Activated T-cell treated with anti-CD3 and anti-CD28 coated beads for 24 hours (primary cell): ENCODE results near the gene ZSCAN26.

Experiments
- DNase-seq: peaks from one replicate; pipeline ENCODE4 v3.0.0-alpha.2; 2020; ENCODE audit warnings: low read depth

Gene ZSCAN26

GRCh38 chr6:28266962-28267694 lies at the start of gene ZSCAN26:
Gene ZSCAN26, plus strand, starts transcription at chr6:28267143. Its CDS starts 4,777 bp downstream, at chr6:28271920.
- DNase-seq: peak; percentile 80

DNA sequence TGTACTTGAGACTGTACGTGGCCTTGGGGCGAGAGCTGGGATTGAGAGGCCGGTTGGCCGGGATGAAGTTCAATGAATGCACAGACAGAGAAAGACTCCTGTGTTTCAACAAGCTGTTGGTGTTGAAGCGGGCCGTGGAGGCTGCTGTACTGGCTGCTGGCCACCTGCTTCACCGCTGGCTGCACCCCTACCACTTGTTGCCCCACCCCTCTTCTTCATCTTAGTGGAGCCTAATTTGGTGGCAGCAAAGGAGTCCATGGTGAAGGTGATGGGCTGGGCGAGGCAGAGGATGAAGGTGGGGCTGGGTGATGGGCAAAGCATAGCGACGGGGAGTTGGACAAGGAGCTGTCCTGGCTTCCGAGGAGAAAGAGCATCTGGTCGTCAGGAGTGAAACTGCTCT lies 49.1 kb upstream of the ZSCAN26 start:
- DNase-seq: no peak

DNA sequence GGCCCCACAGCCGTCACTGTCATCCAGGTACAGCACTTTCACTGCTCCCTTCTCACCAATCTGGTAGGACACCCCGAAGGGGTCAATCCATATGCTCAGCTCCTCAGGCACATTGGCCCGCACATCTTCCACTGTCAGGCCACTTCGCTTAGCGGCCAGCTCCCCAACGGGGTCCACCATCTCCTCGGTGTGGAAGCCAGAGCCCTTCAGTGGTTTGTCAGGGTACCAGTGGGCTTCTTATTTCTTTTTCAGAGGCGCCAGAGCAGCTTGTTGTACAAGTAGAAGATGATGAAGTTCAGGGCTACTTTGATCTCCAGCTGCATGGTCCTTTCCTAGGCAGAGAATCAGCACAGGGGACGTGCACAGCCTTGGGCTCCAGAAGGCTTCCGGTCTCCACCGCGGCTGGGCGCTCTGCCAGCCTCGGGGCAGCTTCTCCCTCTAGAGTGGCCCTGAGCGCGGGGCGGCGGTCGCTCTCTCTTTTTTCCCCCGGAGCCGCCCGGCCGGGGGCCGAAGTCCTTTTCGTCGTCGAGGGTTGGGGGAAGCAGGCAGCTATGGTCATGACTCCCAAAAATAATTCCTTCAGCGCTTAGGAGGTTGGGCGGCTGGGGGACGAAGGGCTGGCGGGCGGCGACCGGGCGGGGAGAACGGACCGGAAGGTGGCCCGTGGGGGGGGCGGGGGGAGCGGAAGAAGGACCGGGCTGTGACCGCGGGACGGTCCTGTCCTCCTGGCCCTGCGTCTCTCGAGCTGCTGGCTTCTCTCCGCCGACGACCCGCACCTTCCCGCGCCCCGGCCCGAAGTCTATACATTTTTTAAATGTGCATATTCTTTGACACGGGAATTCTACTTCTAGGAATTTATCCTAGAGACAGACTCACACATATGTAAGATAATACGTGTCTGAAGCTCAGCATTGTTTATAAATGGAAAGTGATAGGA lies 48.4 kb upstream of the ZSCAN26 start:
- no peak for DNase-seq

- no peak for DNase-seq
Observed at GRCh38 chr6:28220257-28221133, 46.4 kb upstream of the ZSCAN26 start.

DNA sequence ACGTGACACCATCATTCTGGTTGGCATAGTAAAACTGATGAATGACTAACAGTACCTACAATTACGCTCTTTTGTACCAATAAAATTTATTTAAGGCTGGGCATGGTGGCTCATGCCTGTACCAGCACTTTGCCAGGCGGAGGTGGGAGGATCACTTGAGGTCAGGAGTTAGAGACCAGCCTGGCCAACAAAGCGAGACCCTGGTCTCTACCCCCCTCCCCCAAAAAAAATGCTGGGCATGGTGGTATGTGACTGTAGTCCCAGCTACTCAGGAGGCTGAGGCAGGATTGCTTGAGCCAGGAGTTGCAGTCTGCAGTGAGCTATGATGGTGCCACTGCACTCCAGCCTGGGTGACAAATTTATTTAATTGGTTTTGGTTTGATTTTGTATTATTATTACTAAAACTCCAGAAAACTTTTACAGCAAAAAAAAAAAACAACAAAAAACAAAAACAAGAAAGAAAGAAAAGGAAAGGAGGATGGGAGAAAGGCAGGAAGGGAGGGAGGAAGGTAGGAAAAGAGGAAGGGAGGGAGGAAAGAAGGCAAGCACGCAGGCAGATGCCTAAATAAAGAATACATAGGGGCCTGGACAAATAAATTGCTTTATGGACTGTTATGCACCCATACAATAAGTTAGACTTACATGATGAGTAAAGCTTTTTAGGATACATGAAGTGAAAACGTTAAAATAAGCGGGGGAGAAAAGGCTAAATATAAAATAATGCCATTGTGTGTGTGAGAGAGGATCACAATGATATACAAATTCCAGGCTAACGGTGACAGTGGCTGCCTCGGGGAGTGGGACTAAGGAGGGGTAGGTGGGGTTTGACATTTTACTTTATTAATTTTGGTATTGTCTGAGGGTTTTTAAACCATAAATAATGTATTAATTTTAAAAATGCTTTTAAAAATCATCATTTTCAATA lies 42.5 kb upstream of the ZSCAN26 start:
- no peak for DNase-seq

- peak; percentile 50 for DNase-seq
Observed at GRCh38 chr6:28225056-28225834, 41.7 kb upstream of the ZSCAN26 start, which contains the start of gene ZSCAN9. Gene ZSCAN9, plus strand, starts transcription at chr6:28225275. Its CDS starts 1,810 bp downstream, at chr6:28227085.

- DNase-seq: no peak
Observed at GRCh38 chr6:28226460-28226859, 40.5 kb upstream of the ZSCAN26 start.

DNA sequence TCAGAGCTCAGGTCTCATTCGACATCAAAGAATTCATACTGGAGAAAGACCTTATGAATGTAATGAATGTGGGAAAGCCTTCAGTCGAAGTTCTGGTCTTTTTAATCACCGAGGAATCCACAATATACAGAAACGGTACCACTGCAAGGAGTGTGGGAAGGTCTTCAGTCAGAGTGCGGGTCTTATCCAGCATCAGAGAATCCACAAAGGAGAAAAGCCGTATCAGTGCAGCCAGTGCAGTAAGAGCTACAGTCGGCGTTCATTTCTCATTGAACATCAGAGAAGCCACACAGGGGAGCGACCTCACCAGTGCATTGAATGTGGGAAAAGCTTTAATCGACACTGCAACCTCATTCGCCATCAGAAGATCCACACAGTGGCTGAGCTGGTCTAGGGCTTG lies 34.2 kb upstream of the ZSCAN26 start:
- DNase-seq: no peak

DNA sequence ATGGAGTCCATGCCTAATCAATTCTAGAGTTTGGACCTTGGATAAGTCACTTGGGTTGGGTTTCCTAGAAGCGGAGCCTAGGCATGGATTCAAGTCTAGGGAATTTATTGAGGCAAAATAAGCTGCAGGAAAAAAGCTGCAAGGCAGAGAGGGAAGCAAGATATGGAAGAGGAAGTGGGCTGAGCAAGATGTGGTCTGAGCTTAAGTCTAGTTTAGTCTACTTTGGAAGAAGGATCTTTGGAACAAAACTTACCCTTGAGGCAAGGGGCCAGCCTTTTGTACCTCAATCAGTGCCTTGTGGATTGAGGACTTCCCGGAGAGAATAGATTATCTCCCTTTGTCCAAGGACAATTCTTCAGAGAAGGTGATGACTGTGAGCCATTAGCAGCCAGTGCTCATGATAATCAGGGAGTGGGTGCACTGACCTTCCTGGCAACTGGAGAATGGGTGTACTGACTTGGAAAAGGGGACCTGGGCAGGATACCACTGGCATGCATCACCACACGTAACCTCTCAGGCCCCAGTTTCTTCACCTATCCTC lies 31.0 kb upstream of the ZSCAN26 start:
- DNase-seq: no peak

GRCh38 chr6:28239636-28240035 lies 27.3 kb upstream of the ZSCAN26 start:
- DNase-seq: no peak

DNA sequence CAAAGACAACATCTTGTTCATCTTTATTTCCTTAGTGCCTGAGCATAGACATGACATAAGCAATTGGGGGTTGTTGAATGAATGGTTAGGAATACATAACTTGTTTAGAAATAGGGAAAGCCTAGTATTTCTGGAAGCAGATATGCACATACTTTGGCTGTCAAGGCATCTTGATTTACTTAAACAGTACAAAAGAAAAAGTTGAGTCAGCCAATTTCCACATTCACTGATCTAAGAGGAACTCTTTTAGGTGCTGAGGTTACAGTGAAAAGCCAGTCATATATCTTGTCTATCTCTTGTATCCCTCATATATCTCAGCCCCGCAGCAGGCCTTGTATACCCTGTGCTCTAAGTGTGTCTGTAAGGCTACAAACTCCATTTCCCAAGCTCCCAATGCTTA lies 26.5 kb upstream of the ZSCAN26 start:
- DNase-seq: no peak

- DNase-seq: no peak
Observed at GRCh38 chr6:28243946-28244345, 23.0 kb upstream of the ZSCAN26 start.

DNA sequence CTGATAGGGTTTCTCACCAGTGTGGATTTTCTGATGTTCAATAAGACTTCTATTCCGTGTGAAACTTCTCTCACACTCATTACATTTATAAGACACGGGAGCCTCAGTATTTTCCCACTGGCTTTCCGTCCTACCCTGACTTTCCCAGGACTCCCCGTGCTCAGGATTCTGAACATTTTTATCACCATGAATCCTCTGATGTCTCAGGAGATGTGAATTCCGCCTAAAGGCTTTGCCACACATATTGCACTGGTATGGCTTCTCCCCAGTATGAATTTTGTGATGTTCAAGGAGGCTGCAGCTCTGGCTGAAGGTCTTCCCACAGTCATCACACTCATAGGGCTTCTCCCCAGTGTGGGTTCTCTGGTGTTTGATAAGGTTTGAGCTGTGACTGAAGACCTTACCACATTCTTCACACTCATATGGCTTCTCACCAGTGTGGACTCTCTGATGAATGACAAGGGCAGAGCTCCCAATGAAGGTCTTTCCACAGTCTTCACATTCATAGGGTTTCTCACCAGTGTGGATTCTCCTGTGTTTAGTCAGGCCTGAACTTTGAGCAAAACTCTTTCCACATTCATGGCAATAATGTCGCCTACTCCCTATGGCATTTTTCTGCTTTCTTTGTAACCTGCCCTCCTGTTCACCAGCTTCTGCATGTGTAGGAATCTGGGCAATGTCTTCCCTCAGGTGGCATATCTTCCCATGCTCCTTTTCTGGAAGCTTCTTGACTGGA lies 21.6 kb upstream of the ZSCAN26 start:
- DNase-seq: no peak

- DNase-seq: no peak
Observed at GRCh38 chr6:28248916-28249315, 18.0 kb upstream of the ZSCAN26 start.

DNA sequence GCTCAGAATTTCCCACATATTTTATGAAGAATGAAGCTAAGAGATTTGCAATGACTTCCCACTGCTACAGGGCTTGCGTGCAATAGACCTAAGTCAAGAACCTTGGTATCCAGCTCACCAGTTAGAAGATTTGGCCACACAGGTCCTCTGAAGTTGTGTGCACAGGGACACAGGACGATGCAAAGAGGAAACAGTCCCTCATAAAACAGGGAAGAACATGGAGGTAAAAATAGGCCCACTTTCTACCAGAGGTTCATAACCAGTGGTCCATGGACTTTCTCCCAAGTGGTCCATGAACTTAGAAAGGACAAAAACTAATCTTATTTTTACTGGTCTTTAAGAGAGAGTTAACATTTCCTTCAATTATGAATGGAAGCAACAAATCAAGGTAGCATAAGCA lies 16.2 kb upstream of the ZSCAN26 start:
- no peak for DNase-seq

DNA sequence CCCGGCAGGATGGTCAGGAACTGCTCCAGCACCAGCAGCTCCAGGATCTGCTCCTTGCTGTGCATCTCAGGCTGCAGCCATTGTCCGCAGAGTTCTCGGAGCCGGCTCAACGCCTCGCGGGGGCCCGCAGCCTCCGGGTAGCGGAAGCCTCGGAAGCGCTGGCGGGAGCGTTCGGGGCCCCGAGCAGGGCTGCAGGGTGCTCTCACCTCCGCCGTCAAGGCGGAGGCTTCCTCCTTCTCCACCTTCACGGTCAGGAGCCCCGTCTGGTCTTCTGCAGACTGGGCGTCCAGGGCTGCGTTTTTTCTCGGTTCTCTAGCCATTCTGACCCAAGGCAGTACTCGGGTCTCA lies 15.3 kb upstream of the ZSCAN26 start:
- DNase-seq: peak; percentile 12

- peak; percentile 81 for DNase-seq
Observed at GRCh38 chr6:28252009-28252975, 14.7 kb upstream of the ZSCAN26 start, which contains the start of gene ZKSCAN4. Gene ZKSCAN4, minus strand, starts transcription at chr6:28252269. Its CDS starts 289 bp downstream, at chr6:28251980.

DNA sequence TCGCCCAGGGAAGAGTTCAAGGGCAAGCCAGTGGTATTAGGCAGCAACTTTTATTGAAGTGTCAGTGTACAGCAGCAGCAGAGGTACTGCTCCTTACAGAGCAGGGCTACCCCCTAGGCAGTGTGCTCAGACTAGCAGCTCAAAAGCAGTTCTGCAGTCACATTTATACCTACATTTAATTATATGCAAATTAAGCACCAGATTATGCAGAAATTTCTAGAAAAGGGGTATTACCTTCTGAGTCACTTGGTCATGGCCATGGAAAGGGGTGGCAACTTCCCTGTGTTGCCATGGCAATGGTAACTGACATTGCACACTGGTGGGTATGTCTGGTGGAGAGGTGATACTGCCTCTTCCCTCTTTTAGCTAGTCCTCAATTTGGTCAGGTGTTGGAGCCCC lies 12.8 kb upstream of the ZSCAN26 start:
- DNase-seq: no peak
